ENCODE measurements around the gene TFAP2A. TPM values are rescaled to one million over a fixed set of nuclear protein-coding genes. Genes with fewer than 3 reads are reported as not detected.

TFAP2A gene
- total RNA-seq, 1 donor from 2014 or later = not detected

GRCh38 chr6:10449751-10450150, 34.9 kb upstream of the TFAP2A start:
- Histone ChIP-seq H3K27me3 (ENCODE audit: control insufficient read depth in 3 of 3, insufficient read depth in 3 of 3, low read length in 3 of 3) (peaks cover 2 to 6% (median 3%) of the 10 kb centered on the region in 3 donors), H3K4me3 (ENCODE audit: low read length in 3 of 3) (no peak overlapping the region), H3K4me1 (ENCODE audit: control insufficient read depth in 3 of 3, insufficient read depth in 3 of 3, low read length in 3 of 3) (no peaks in the 10 kb centered on the region), H3K36me3 (ENCODE audit: control insufficient read depth in 3 of 3, insufficient read depth in 3 of 3, low read length in 3 of 3) (no peaks in the 10 kb centered on the region), H3K9ac (ENCODE audit: low read depth in 1 of 3, low read length in 3 of 3) (no peak overlapping the region), H3K9me3 (ENCODE audit: control insufficient read depth in 3 of 3, low read length in 3 of 3) (no peaks in the 10 kb centered on the region), H3K27ac (ENCODE audit: low read depth, low read length) (no peak overlapping the region)

- H3K27me3 ChIP-seq (ENCODE audit: control insufficient read depth in 3 of 3, insufficient read depth in 3 of 3, low read length in 3 of 3) = peaks cover 2 to 6% (median 3%) of the 10 kb centered on the region in 3 donors
- no peaks in the 10 kb centered on the region for H3K36me3 ChIP-seq (ENCODE audit: control insufficient read depth in 3 of 3, insufficient read depth in 3 of 3, low read length in 3 of 3)
- H3K9me3 ChIP-seq (ENCODE audit: control insufficient read depth in 3 of 3, low read length in 3 of 3) = no peaks in the 10 kb centered on the region
- no peak overlapping the region for H3K27ac ChIP-seq (ENCODE audit: low read depth, low read length)
- H3K4me1 ChIP-seq (ENCODE audit: control insufficient read depth in 3 of 3, insufficient read depth in 3 of 3, low read length in 3 of 3) = no peaks in the 10 kb centered on the region
- no peak overlapping the region for H3K9ac ChIP-seq (ENCODE audit: low read depth in 1 of 3, low read length in 3 of 3)
- H3K4me3 ChIP-seq (ENCODE audit: low read length in 3 of 3) = no peak overlapping the region
Measured at GRCh38 chr6:10448096-10448495, 33.2 kb upstream of the TFAP2A start.

GRCh38 chr6:10446548-10446947, 31.7 kb upstream of the TFAP2A start:
- H3K9me3 ChIP-seq (ENCODE audit: control insufficient read depth in 3 of 3, low read length in 3 of 3) = no peaks in the 10 kb centered on the region
- no peaks in the 10 kb centered on the region for H3K36me3 ChIP-seq (ENCODE audit: control insufficient read depth in 3 of 3, insufficient read depth in 3 of 3, low read length in 3 of 3)
- no peak overlapping the region for H3K9ac ChIP-seq (ENCODE audit: low read depth in 1 of 3, low read length in 3 of 3)
- H3K4me3 ChIP-seq (ENCODE audit: low read length in 3 of 3) = no peak overlapping the region
- H3K4me1 ChIP-seq (ENCODE audit: control insufficient read depth in 3 of 3, insufficient read depth in 3 of 3, low read length in 3 of 3) = no peaks in the 10 kb centered on the region
- no peak overlapping the region for H3K27ac ChIP-seq (ENCODE audit: low read depth, low read length)
- H3K27me3 ChIP-seq (ENCODE audit: control insufficient read depth in 3 of 3, insufficient read depth in 3 of 3, low read length in 3 of 3) = peaks cover 2 to 9% (median 3%) of the 10 kb centered on the region in 3 donors

- Histone ChIP-seq H3K36me3 (ENCODE audit: control insufficient read depth in 3 of 3, insufficient read depth in 3 of 3, low read length in 3 of 3) (no peaks in the 10 kb centered on the region), H3K27ac (ENCODE audit: low read depth, low read length) (no peak overlapping the region), H3K9ac (ENCODE audit: low read depth in 1 of 3, low read length in 3 of 3) (no peak overlapping the region), H3K4me1 (ENCODE audit: control insufficient read depth in 3 of 3, insufficient read depth in 3 of 3, low read length in 3 of 3) (no peaks in the 10 kb centered on the region), H3K4me3 (ENCODE audit: low read length in 3 of 3) (no peak overlapping the region), H3K9me3 (ENCODE audit: control insufficient read depth in 3 of 3, low read length in 3 of 3) (peaks cover 0 to 2% (median 0%) of the 10 kb centered on the region in 3 donors), H3K27me3 (ENCODE audit: control insufficient read depth in 3 of 3, insufficient read depth in 3 of 3, low read length in 3 of 3) (peaks cover 0 to 6% (median 3%) of the 10 kb centered on the region in 3 donors)
Measured at GRCh38 chr6:10441655-10442009, 26.8 kb upstream of the TFAP2A start.

- no peak overlapping the region for H3K4me3 ChIP-seq (ENCODE audit: low read length in 3 of 3)
- no peaks in the 10 kb centered on the region for H3K4me1 ChIP-seq (ENCODE audit: control insufficient read depth in 3 of 3, insufficient read depth in 3 of 3, low read length in 3 of 3)
- H3K9me3 ChIP-seq (ENCODE audit: control insufficient read depth in 3 of 3, low read length in 3 of 3) = peaks cover 0 to 2% (median 0%) of the 10 kb centered on the region in 3 donors
- H3K36me3 ChIP-seq (ENCODE audit: control insufficient read depth in 3 of 3, insufficient read depth in 3 of 3, low read length in 3 of 3) = no peaks in the 10 kb centered on the region
- H3K27me3 ChIP-seq (ENCODE audit: control insufficient read depth in 3 of 3, insufficient read depth in 3 of 3, low read length in 3 of 3) = peaks cover 0 to 6% (median 3%) of the 10 kb centered on the region in 3 donors
- H3K9ac ChIP-seq (ENCODE audit: low read depth in 1 of 3, low read length in 3 of 3) = no peak overlapping the region
- H3K27ac ChIP-seq (ENCODE audit: low read depth, low read length) = no peak overlapping the region
Measured at GRCh38 chr6:10441004-10441654, 26.3 kb upstream of the TFAP2A start.

- Histone ChIP-seq H3K4me1 (ENCODE audit: control insufficient read depth in 3 of 3, insufficient read depth in 3 of 3, low read length in 3 of 3) (no peaks in the 10 kb centered on the region), H3K27ac (ENCODE audit: low read depth, low read length) (no peak overlapping the region), H3K9me3 (ENCODE audit: control insufficient read depth in 3 of 3, low read length in 3 of 3) (peaks cover 0 to 2% (median 0%) of the 10 kb centered on the region in 3 donors), H3K9ac (ENCODE audit: low read depth in 1 of 3, low read length in 3 of 3) (no peak overlapping the region), H3K4me3 (ENCODE audit: low read length in 3 of 3) (no peak overlapping the region), H3K27me3 (ENCODE audit: control insufficient read depth in 3 of 3, insufficient read depth in 3 of 3, low read length in 3 of 3) (peaks cover 0 to 14% (median 6%) of the 10 kb centered on the region in 3 donors), H3K36me3 (ENCODE audit: control insufficient read depth in 3 of 3, insufficient read depth in 3 of 3, low read length in 3 of 3) (no peaks in the 10 kb centered on the region)
Measured at GRCh38 chr6:10437891-10438290, 23.0 kb upstream of the TFAP2A start.

GRCh38 chr6:10434235-10434634, 19.4 kb upstream of the TFAP2A start:
- H3K36me3 ChIP-seq (ENCODE audit: control insufficient read depth in 3 of 3, insufficient read depth in 3 of 3, low read length in 3 of 3) = no peaks in the 10 kb centered on the region
- no peak overlapping the region for H3K9ac ChIP-seq (ENCODE audit: low read depth in 1 of 3, low read length in 3 of 3)
- H3K4me3 ChIP-seq (ENCODE audit: low read length in 3 of 3) = no peak overlapping the region
- H3K9me3 ChIP-seq (ENCODE audit: control insufficient read depth in 3 of 3, low read length in 3 of 3) = no peaks in the 10 kb centered on the region
- peaks cover 0 to 11% (median 3%) of the 10 kb centered on the region in 3 donors for H3K27me3 ChIP-seq (ENCODE audit: control insufficient read depth in 3 of 3, insufficient read depth in 3 of 3, low read length in 3 of 3)
- H3K27ac ChIP-seq (ENCODE audit: low read depth, low read length) = no peak overlapping the region
- H3K4me1 ChIP-seq (ENCODE audit: control insufficient read depth in 3 of 3, insufficient read depth in 3 of 3, low read length in 3 of 3) = no peaks in the 10 kb centered on the region

- Histone ChIP-seq H3K9me3 (ENCODE audit: control insufficient read depth in 3 of 3, low read length in 3 of 3) (no peaks in the 10 kb centered on the region), H3K36me3 (ENCODE audit: control insufficient read depth in 3 of 3, insufficient read depth in 3 of 3, low read length in 3 of 3) (no peaks in the 10 kb centered on the region), H3K27me3 (ENCODE audit: control insufficient read depth in 3 of 3, insufficient read depth in 3 of 3, low read length in 3 of 3) (peaks cover 0 to 12% (median 8%) of the 10 kb centered on the region in 3 donors), H3K27ac (ENCODE audit: low read depth, low read length) (no peak overlapping the region), H3K4me3 (ENCODE audit: low read length in 3 of 3) (no peak overlapping the region), H3K4me1 (ENCODE audit: control insufficient read depth in 3 of 3, insufficient read depth in 3 of 3, low read length in 3 of 3) (no peaks in the 10 kb centered on the region), H3K9ac (ENCODE audit: low read depth in 1 of 3, low read length in 3 of 3) (no peak overlapping the region)
Measured at GRCh38 chr6:10433322-10433721, 18.4 kb upstream of the TFAP2A start.

GRCh38 chr6:10431423-10432164, 16.7 kb upstream of the TFAP2A start:
- no peaks in the 10 kb centered on the region for H3K36me3 ChIP-seq (ENCODE audit: control insufficient read depth in 3 of 3, insufficient read depth in 3 of 3, low read length in 3 of 3)
- no peak overlapping the region for H3K27ac ChIP-seq (ENCODE audit: low read depth, low read length)
- H3K9me3 ChIP-seq (ENCODE audit: control insufficient read depth in 3 of 3, low read length in 3 of 3) = no peaks in the 10 kb centered on the region
- no peak overlapping the region for H3K4me3 ChIP-seq (ENCODE audit: low read length in 3 of 3)
- H3K9ac ChIP-seq (ENCODE audit: low read depth in 1 of 3, low read length in 3 of 3) = no peak overlapping the region
- H3K27me3 ChIP-seq (ENCODE audit: control insufficient read depth in 3 of 3, insufficient read depth in 3 of 3, low read length in 3 of 3) = peaks cover under 1 to 16% (median 14%) of the 10 kb centered on the region in 3 donors
- no peaks in the 10 kb centered on the region for H3K4me1 ChIP-seq (ENCODE audit: control insufficient read depth in 3 of 3, insufficient read depth in 3 of 3, low read length in 3 of 3)
